Prostate gland (tissue), 2 donors: ENCODE measurements around the gene RGCC.

Experiments used
- CTCF ChIP-seq, 4 experiments: fragments of 200-600 bp in 2 of 4; fragments of 450-650 bp in 2 of 4; sonication (generic) in 2 of 4; IDR thresholded peaks; 1 replicate in 3 of 4; 2 replicates in 1 of 4; pipeline ENCODE4 v1.5.1; 2016 to 2019; ENCODE audit warnings: antibody characterized with exemption in 4 of 4, mild to moderate bottlenecking in 2 of 4, moderate library complexity in 2 of 4
- POLR2A ChIP-seq: fragments of 450-650 bp; IDR thresholded peaks from one replicate; pipeline ENCODE4 v1.6.1; 2016; ENCODE audit warnings: antibody characterized with exemption, mild to moderate bottlenecking

- TF ChIP-seq CTCF (IDR thresholded peaks at IDR 0.05) (no peak), POLR2A (no peak)
Observed at GRCh38 chr13:41470196-41470595, 12.8 kb downstream of the RGCC start.
